ENCODE results near the gene PPP1R3G. TPM values are rescaled to one million over a fixed set of nuclear protein-coding genes. Genes with fewer than 3 reads are reported as not detected.

The PPP1R3G gene
- total RNA-seq, 2 donors from 2014 or later = not detected

- H3K36me3 Mint-ChIP-seq (ENCODE audit: low read depth) = no peaks in the 10 kb centered on the region
- Histone ChIP-seq H3K36me3 (ENCODE audit: control insufficient read depth, insufficient read depth, low read length) (no peaks in the 10 kb centered on the region), H3K4me3 (ENCODE audit: low read length) (no peak overlapping the region), H3K27me3 (ENCODE audit: control insufficient read depth, insufficient read depth, low read length, poor library complexity, severe bottlenecking) (peaks cover 44% of the 10 kb centered on the region), H3K4me1 (ENCODE audit: control insufficient read depth, insufficient read depth, low read length) (no peaks in the 10 kb centered on the region), H3K9ac (ENCODE audit: extremely low read depth, low read length, poor library complexity, severe bottlenecking) (no peak overlapping the region), H3K27ac (ENCODE audit: low read depth, low read length) (no peak overlapping the region), H3K9me3 (ENCODE audit: control insufficient read depth, low read length) (no peaks in the 10 kb centered on the region)
- no peak for TF ChIP-seq CTCF (conservative IDR thresholded peaks at IDR 0.05)
- H3K27ac Mint-ChIP-seq = no peak overlapping the region
- no peak for DNase-seq
- no peaks in the 10 kb centered on the region for H3K9me3 Mint-ChIP-seq
- H3K4me1 Mint-ChIP-seq = no peaks in the 10 kb centered on the region
- 90 to 93% methylated on average over 2 to 3 of the region's 3 CpGs for WGBS, 2 experiments (ENCODE audit: insufficient coverage in 1 of 2, insufficient read length in 1 of 2)
- H3K4me3 Mint-ChIP-seq = no peak overlapping the region
- peaks cover 54% of the 10 kb centered on the region for H3K27me3 Mint-ChIP-seq (ENCODE audit: insufficient read depth)
Observed at GRCh38 chr6:5081182-5081581, 4.0 kb upstream of the PPP1R3G start.

GRCh38 chr6:5081955-5082354 is 3.2 kb upstream of the PPP1R3G start:
- DNase-seq = no peak
- no peak overlapping the region for H3K27ac Mint-ChIP-seq
- Histone ChIP-seq H3K4me3 (ENCODE audit: low read length) (no peak overlapping the region), H3K27me3 (ENCODE audit: control insufficient read depth, insufficient read depth, low read length, poor library complexity, severe bottlenecking) (peaks cover 52% of the 10 kb centered on the region), H3K27ac (ENCODE audit: low read depth, low read length) (no peak overlapping the region), H3K9ac (ENCODE audit: extremely low read depth, low read length, poor library complexity, severe bottlenecking) (no peak overlapping the region), H3K36me3 (ENCODE audit: control insufficient read depth, insufficient read depth, low read length) (no peaks in the 10 kb centered on the region), H3K9me3 (ENCODE audit: control insufficient read depth, low read length) (no peaks in the 10 kb centered on the region), H3K4me1 (ENCODE audit: control insufficient read depth, insufficient read depth, low read length) (no peaks in the 10 kb centered on the region)
- peaks cover 3% of the 10 kb centered on the region for H3K9me3 Mint-ChIP-seq
- 76 to 92% methylated on average over 3 to 4 of the region's 4 CpGs for WGBS, 2 experiments (ENCODE audit: insufficient coverage in 1 of 2, insufficient read length in 1 of 2)
- H3K4me3 Mint-ChIP-seq = no peak overlapping the region
- no peak for TF ChIP-seq CTCF (conservative IDR thresholded peaks at IDR 0.05)
- H3K4me1 Mint-ChIP-seq = no peaks in the 10 kb centered on the region
- H3K27me3 Mint-ChIP-seq (ENCODE audit: insufficient read depth) = peaks cover 58% of the 10 kb centered on the region
- H3K36me3 Mint-ChIP-seq (ENCODE audit: low read depth) = no peaks in the 10 kb centered on the region

GRCh38 chr6:5082487-5083306 is 2.4 kb upstream of the PPP1R3G start:
- no peaks in the 10 kb centered on the region for H3K4me1 Mint-ChIP-seq
- DNase-seq = no peak
- Histone ChIP-seq H3K4me3 (ENCODE audit: low read length) (no peak overlapping the region), H3K27ac (ENCODE audit: low read depth, low read length) (no peak overlapping the region), H3K36me3 (ENCODE audit: control insufficient read depth, insufficient read depth, low read length) (no peaks in the 10 kb centered on the region), H3K9ac (ENCODE audit: extremely low read depth, low read length, poor library complexity, severe bottlenecking) (no peak overlapping the region), H3K9me3 (ENCODE audit: control insufficient read depth, low read length) (no peaks in the 10 kb centered on the region), H3K27me3 (ENCODE audit: control insufficient read depth, insufficient read depth, low read length, poor library complexity, severe bottlenecking) (peaks cover 59% of the 10 kb centered on the region), H3K4me1 (ENCODE audit: control insufficient read depth, insufficient read depth, low read length) (no peaks in the 10 kb centered on the region)
- no peaks in the 10 kb centered on the region for H3K36me3 Mint-ChIP-seq (ENCODE audit: low read depth)
- TF ChIP-seq CTCF (conservative IDR thresholded peaks at IDR 0.05) = no peak
- WGBS, 2 experiments (ENCODE audit: insufficient coverage in 1 of 2, insufficient read length in 1 of 2) = 74 to 91% methylated on average over 1 to 12 of the region's 12 CpGs
- no peak overlapping the region for H3K4me3 Mint-ChIP-seq
- peaks cover 63% of the 10 kb centered on the region for H3K27me3 Mint-ChIP-seq (ENCODE audit: insufficient read depth)
- H3K9me3 Mint-ChIP-seq = peaks cover 3% of the 10 kb centered on the region
- H3K27ac Mint-ChIP-seq = no peak overlapping the region
